SHP77 treated with DMSO at 0.1 percent for 48 hours (cell line): Measurements from ENCODE around the gene DLGAP1.
"Not testable (repeated sequence)": the region's sequence is repeated elsewhere in the genome, so short reads cannot be mapped to it uniquely, and the experiment has no call there.

ENCODE experiments used
- DNase-seq: peaks from one replicate; lab custom pipeline; 2025; lab: John Stamatoyannopoulos, UW

DLGAP1 gene

GRCh38 chr18:4455113-4455811 lies at the start of gene DLGAP1:
TSS of gene DLGAP1 (minus strand) at chr18:4455307.
- no peak for DNase-seq

- not testable (repeated sequence) for DNase-seq
Observed at GRCh38 chr18:4494703-4495284, 39.7 kb upstream of the DLGAP1 start.

DNA sequence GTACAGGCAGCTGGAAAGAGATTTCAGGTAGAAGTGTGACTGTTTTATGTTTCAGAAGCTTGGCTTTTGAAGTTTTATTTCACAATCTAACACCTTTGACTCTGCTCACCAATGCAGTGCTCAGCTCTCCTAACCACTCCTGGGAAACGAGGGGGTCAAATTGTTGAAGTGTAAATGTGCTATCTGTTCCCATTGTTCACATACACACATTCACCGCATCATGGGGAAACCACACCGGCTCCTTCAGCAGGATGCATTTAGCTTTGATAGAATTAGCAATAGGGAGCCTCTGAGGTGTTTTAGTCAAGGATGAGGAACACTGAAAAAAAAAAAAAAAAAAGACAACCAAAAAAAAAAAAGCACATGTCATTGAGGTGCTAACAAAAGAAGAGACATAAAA lies 13.4 kb upstream of the DLGAP1 start:
- DNase-seq, result no peak

DNA sequence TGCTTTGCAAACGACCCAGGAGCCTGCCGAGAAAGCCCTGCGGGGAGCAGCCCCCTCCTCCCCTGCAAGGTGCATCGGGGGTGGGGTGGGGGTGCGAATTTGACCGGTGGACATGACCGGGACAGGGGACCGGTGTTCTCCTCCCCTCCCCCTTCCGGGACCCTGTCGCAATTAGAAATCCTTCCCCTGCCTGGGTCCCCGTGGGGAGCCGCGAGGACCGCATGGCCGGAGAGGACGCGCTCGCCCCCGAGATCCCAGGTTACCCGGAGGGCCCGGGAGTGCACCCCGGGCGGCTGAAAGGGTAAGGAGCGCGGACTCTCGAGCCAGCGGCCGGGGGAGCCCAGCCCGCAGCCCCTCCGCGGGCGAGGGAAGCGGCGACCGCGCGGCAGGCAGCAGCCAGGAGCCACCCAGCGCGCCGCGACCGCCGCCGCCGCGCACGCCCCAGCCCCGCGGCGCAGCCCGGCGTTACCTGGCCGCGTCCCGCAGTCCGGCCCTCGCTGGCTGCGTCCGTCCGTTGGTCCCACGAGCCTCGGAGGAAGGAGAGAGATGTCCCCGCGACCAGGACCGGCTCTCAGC lies 482 bp downstream of the DLGAP1 start:
- DNase-seq, result no peak

GRCh38 chr18:4453874-4454536 lies 1.1 kb downstream of the DLGAP1 start:
- no peak for DNase-seq

DNA sequence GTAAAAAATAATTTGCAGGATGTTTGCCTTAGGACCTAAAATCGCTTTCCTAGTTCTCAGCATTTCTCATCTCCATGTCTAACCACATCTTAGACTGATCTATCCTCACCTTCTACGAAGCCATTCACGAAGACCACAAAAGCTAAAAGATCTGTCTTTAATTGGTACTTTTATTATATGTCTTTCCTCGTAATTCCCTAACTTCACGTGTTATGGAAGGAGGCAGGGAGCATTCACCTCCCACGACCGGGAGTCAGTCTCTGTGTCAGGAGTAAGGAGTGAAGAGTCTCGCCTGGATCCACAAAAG lies 1.6 kb downstream of the DLGAP1 start:
- no peak for DNase-seq

GRCh38 chr18:4450065-4450658 lies 4.9 kb downstream of the DLGAP1 start:
- DNase-seq, result no peak

DNA sequence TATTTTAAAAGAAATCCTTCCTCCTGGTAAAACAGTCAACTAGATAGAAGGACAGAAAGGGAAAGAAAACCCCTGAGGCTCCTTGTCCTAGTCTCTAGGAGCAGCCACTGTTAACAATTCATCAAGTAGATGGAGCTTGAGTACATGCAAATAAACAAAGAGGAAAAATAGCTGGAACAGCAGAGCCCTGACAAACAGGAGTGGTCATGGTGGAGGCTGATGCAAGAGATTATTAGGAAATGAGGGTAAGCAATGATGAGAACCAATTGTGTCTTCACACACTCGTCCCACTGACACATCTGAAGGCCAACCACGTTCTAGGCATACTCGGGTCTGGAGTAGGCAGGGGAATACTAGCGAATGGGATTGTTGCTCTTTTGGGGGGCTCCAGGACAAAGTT lies 9.2 kb downstream of the DLGAP1 start:
- DNase-seq, result no peak

DNA sequence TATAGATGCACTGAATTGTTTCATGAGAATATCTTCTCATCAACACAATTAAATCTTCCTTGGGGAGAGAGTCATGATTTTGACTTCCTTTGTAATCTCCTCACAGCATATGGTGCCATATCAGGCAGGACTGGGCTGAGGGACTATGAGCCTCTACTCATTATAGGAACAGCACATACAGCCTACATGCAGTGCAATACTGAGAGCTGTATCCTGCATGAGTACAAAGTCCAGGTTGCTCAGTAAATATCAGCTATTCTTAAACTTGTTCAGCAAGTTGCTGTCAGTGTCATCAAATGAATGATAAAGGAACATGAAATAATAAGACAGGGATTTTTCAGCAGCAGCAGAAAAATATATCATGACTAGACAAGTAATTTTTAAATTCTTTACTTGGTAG lies 10.8 kb downstream of the DLGAP1 start:
- DNase-seq, result no peak

GRCh38 chr18:4441098-4441497 lies 14.0 kb downstream of the DLGAP1 start:
- DNase-seq, result no peak

- DNase-seq, result no peak
Observed at GRCh38 chr18:4438938-4439337, 16.2 kb downstream of the DLGAP1 start.

GRCh38 chr18:4433717-4434116 lies 21.4 kb downstream of the DLGAP1 start:
- no peak for DNase-seq

- DNase-seq, result no peak
Observed at GRCh38 chr18:4430836-4431235, 24.3 kb downstream of the DLGAP1 start.

GRCh38 chr18:4417714-4418113 lies 37.4 kb downstream of the DLGAP1 start:
- no peak for DNase-seq

GRCh38 chr18:4416976-4417375 lies 38.1 kb downstream of the DLGAP1 start:
- DNase-seq, result no peak

DNA sequence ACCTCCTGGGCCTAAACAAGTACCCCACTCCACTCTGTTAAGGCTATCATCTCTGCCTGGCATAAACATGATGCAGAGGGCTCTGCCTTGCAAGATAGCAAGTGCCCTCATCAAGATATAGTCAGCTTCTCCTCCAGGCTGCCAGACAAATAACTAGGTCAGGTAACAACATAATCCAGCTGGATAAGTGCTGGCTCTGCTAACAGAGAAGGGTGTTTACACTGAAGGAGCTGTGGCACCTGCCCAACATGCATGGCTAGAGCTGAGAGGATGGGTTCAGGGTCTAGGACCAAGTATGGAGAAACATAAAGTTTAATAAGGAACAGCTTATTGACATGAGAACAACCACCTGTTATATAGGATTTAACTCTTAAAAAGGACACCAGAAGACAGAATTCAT lies 42.8 kb downstream of the DLGAP1 start:
- DNase-seq, result no peak

GRCh38 chr18:4406856-4407255 lies 48.3 kb downstream of the DLGAP1 start:
- DNase-seq, result no peak

DNA sequence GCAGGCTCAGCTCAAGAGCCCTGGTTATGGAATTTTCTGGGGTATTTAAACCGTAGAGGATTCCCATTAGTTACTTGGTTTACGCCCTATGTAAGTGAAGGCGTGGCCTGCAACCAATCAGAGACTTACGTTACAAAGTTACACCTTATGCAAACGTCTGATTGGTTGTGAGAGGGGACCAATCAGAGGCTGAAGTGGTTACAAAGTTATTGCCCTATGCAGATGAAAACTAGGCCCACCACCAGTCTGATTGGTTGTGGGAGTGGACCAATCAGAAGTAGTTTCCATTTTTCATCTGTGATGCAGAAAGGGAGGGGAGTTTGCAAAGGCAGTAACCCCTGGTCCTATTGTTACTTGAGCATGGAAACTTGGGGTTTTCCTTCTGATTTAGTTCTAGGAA lies 49.1 kb downstream of the DLGAP1 start:
- DNase-seq, result no peak

- DNase-seq, result no peak
Observed at GRCh38 chr18:4403836-4404235, 51.3 kb downstream of the DLGAP1 start.

GRCh38 chr18:4400911-4401310 lies 54.2 kb downstream of the DLGAP1 start:
- no peak for DNase-seq

- DNase-seq, result no peak
Observed at GRCh38 chr18:4399929-4400328, 55.2 kb downstream of the DLGAP1 start.

DNA sequence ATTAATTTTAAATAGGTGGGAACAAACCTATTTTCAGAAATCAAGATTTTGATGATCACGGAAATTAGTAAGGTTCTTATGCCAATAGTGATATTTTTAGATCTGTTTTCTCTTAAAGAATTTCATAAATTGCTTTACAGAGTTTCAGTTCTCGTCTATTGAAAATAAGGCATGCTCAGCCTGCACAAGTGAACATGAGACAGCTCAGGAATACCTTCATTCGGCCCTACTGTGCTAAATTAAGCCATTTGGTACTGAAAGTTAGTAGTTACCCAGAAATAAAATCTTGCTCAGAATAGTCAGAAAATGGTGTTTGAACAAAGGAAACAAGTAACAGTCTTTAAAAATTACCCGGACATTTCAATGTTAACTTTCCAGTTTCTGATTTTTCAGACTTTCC lies 60.4 kb downstream of the DLGAP1 start:
- no peak for DNase-seq

GRCh38 chr18:4391859-4392258 lies 63.2 kb downstream of the DLGAP1 start:
- no peak for DNase-seq
